ENCODE data around the gene SLC2A11. TPM values are rescaled to one million over a fixed set of nuclear protein-coding genes. Genes with fewer than 3 reads are reported as not detected.
A peak's percentile ranks its signal among the peaks of the same experiment; 100 is the strongest.
"Not testable (repeated sequence)": the region's sequence is repeated elsewhere in the genome, so short reads cannot be mapped to it uniquely, and the experiment has no call there.

Gene SLC2A11
- total and polyA plus RNA-seq, 5 donors: 12.0 to 27.2 (median 21.6) TPM

- H3K4me1 ChIP-seq (ENCODE audit: control insufficient read depth, insufficient read depth, low read length): peaks cover 2% of the 10 kb centered on the region
- intact Hi-C loops (cut with DNase I): loop anchor here in 1 of 4 donors (5.0 kb wide), 1 partner anchor 246 kb away; no protein-coding TSS in a partner anchor
- no peak overlapping the region for H3K4me3 ChIP-seq (ENCODE audit: low read length)
- no peaks in the 10 kb centered on the region for H3K9me3 ChIP-seq (ENCODE audit: control insufficient read depth, low read length)
- DNase-seq: no peak
- WGBS: 92% methylated on average over 12 of the region's 12 CpGs
- ATAC-seq: no peak
- no peaks in the 10 kb centered on the region for H3K27me3 ChIP-seq (ENCODE audit: control insufficient read depth, insufficient read depth)
- H3K27ac ChIP-seq (ENCODE audit: low read length): no peak overlapping the region
Measured at GRCh38 chr22:23911318-23911980, 53.8 kb downstream of the SLC2A11 start.

GRCh38 chr22:23912293-23912903, 54.7 kb downstream of the SLC2A11 start:
- Histone ChIP-seq H3K27me3 (ENCODE audit: control insufficient read depth, insufficient read depth) (no peaks in the 10 kb centered on the region), H3K4me1 (ENCODE audit: control insufficient read depth, insufficient read depth, low read length) (peaks cover 2% of the 10 kb centered on the region), H3K9me3 (ENCODE audit: control insufficient read depth, low read length) (no peaks in the 10 kb centered on the region), H3K27ac (ENCODE audit: low read length) (no peak overlapping the region), H3K4me3 (ENCODE audit: low read length) (no peak overlapping the region)
- 94% methylated on average over 9 of the region's 9 CpGs for WGBS
- intact Hi-C loops (cut with DNase I): loop anchor here in 1 of 4 donors (5.0 kb wide), 1 partner anchor 245 kb away; no protein-coding TSS in a partner anchor
- DNase-seq (no peak), ATAC-seq (no peak)

DNA sequence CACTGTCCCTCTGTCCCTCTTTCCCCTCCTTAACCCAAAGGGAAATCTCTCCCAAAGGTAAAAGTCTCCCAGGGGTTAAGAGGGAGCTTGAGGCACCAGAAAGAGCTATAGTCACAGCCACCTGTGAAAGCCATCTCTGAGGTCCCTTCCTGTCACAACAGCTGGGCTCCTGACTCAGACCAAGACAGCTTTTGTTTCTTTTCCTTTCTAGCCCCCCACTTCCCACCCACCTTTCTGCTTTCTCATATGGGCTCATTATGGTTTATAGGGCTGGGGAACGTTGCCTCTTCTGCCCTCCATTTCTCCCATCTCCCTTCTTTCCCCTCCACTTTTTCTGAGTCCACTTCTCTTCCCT, 55.6 kb downstream of the SLC2A11 start:
- Histone ChIP-seq H3K4me1 (ENCODE audit: control insufficient read depth, insufficient read depth, low read length) (peaks cover 2% of the 10 kb centered on the region), H3K9me3 (ENCODE audit: control insufficient read depth, low read length) (no peaks in the 10 kb centered on the region), H3K27me3 (ENCODE audit: control insufficient read depth, insufficient read depth) (no peaks in the 10 kb centered on the region), H3K27ac (ENCODE audit: low read length) (peak overlapping the region; percentile 79), H3K4me3 (ENCODE audit: low read length) (peak overlapping the region; percentile 50)
- no peak for ATAC-seq
- intact Hi-C loops (cut with DNase I): loop anchor here in 1 of 4 donors (5.0 kb wide), 1 partner anchor 244 kb away; no protein-coding TSS in a partner anchor
- WGBS: 0% methylated on average over 1 of the region's 1 CpG
- DNase-seq: no peak

GRCh38 chr22:23913661-23914353, 56.1 kb downstream of the SLC2A11 start:
- intact Hi-C loops (cut with DNase I): loop anchor here in 1 of 4 donors (5.0 kb wide), 1 partner anchor 243 kb away; no protein-coding TSS in a partner anchor
- ATAC-seq (peak; percentile 99), DNase-seq (peak; percentile 100)
- Histone ChIP-seq H3K27me3 (ENCODE audit: control insufficient read depth, insufficient read depth) (no peaks in the 10 kb centered on the region), H3K4me1 (ENCODE audit: control insufficient read depth, insufficient read depth, low read length) (peaks cover 2% of the 10 kb centered on the region), H3K9me3 (ENCODE audit: control insufficient read depth, low read length) (no peaks in the 10 kb centered on the region), H3K4me3 (ENCODE audit: low read length) (peak overlapping the region; percentile 50), H3K27ac (ENCODE audit: low read length) (peak overlapping the region; percentile 79)
- under 1% methylated on average over 44 of the region's 44 CpGs for WGBS

- ATAC-seq (no peak), DNase-seq (no peak)
- no peaks in the 10 kb centered on the region for H3K27me3 ChIP-seq (ENCODE audit: control insufficient read depth, insufficient read depth)
- intact Hi-C loops (cut with DNase I): no loop called here
- H3K4me1 ChIP-seq (ENCODE audit: control insufficient read depth, insufficient read depth, low read length): peaks cover 2% of the 10 kb centered on the region
- no peak overlapping the region for H3K4me3 ChIP-seq (ENCODE audit: low read length)
- H3K27ac ChIP-seq (ENCODE audit: low read length): no peak overlapping the region
- H3K9me3 ChIP-seq (ENCODE audit: control insufficient read depth, low read length): no peaks in the 10 kb centered on the region
- WGBS: 80% methylated on average over 3 of the region's 3 CpGs
Measured at GRCh38 chr22:23915290-23915689, 57.6 kb downstream of the SLC2A11 start.

DNA sequence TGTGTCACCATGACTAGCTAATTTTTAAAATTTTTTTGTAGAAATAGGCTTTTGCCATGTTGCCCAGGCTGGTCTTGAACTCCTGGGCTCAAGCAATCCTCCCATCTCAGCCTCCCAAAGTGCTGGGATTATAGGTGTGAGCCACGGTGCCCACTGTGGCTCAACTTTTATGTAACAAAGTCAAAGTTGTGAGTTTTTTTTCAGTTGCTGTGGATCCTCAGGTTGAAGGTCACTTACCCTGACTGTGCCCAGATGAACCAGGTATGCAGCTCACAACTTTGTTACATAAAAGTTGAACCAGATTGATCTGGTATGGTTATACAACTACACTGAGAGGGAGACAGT, 62.6 kb downstream of the SLC2A11 start:
- ATAC-seq; H3K27me3 ChIP-seq (ENCODE audit: control insufficient read depth, insufficient read depth); H3K27ac ChIP-seq (ENCODE audit: low read length); H3K9me3 ChIP-seq (ENCODE audit: control insufficient read depth, low read length); H3K4me1 ChIP-seq (ENCODE audit: control insufficient read depth, insufficient read depth, low read length); DNase-seq; intact Hi-C loops (cut with DNase I); H3K4me3 ChIP-seq (ENCODE audit: low read length): not testable (repeated sequence)
- WGBS: 98% methylated on average over 1 of the region's 1 CpG

- H3K4me3 ChIP-seq (ENCODE audit: low read length); H3K27ac ChIP-seq (ENCODE audit: low read length); H3K9me3 ChIP-seq (ENCODE audit: control insufficient read depth, low read length); H3K27me3 ChIP-seq (ENCODE audit: control insufficient read depth, insufficient read depth); H3K4me1 ChIP-seq (ENCODE audit: control insufficient read depth, insufficient read depth, low read length); ATAC-seq; DNase-seq; intact Hi-C loops (cut with DNase I): not testable (repeated sequence)
- WGBS: 90% methylated on average over 13 of the region's 13 CpGs
Measured at GRCh38 chr22:23921586-23922201, 64.0 kb downstream of the SLC2A11 start.

GRCh38 chr22:23922921-23923320, 65.2 kb downstream of the SLC2A11 start:
- 67% methylated on average over 2 of the region's 2 CpGs for WGBS
- no peak overlapping the region for H3K4me3 ChIP-seq (ENCODE audit: low read length)
- intact Hi-C loops (cut with DNase I): no loop called here
- H3K9me3 ChIP-seq (ENCODE audit: control insufficient read depth, low read length): no peaks in the 10 kb centered on the region
- H3K27ac ChIP-seq (ENCODE audit: low read length): no peak overlapping the region
- H3K27me3 ChIP-seq (ENCODE audit: control insufficient read depth, insufficient read depth): no peaks in the 10 kb centered on the region
- DNase-seq: no peak
- no peaks in the 10 kb centered on the region for H3K4me1 ChIP-seq (ENCODE audit: control insufficient read depth, insufficient read depth, low read length)
- ATAC-seq: no peak

DNA sequence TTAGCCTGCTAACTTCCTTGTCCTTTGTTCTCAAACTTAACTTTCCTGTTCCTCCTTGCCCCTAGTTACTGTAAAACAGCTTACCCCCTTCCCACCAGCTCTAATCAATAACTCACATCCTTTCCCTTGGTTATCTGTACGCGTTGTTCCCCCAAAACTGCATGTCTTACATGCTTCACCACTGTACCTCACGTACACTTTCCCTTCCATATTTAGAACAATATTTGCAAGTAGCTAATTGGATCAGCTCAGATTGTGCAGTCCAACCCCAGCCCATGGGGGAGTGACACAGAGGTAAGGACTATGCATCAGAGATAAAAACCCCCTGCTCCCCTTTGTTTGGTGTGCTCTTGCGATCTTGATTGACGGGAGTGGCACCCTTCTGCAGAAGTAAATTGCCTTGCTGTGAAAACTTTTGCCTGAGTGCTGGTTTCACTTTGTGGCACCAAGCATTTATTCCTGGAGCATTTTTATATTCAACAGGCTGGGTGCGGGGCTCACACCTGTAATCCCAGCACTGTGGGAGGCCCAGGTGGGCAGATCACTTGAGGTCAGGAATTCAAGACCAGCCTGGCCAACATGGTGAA, 67.4 kb downstream of the SLC2A11 start:
- H3K4me1 ChIP-seq (ENCODE audit: control insufficient read depth, insufficient read depth, low read length): no peaks in the 10 kb centered on the region
- 92% methylated on average over 6 of the region's 6 CpGs for WGBS
- no peaks in the 10 kb centered on the region for H3K9me3 ChIP-seq (ENCODE audit: control insufficient read depth, low read length)
- intact Hi-C loops (cut with DNase I): no loop called here
- no peak overlapping the region for H3K4me3 ChIP-seq (ENCODE audit: low read length)
- no peak overlapping the region for H3K27ac ChIP-seq (ENCODE audit: low read length)
- ATAC-seq (no peak), DNase-seq (no peak)
- H3K27me3 ChIP-seq (ENCODE audit: control insufficient read depth, insufficient read depth): no peaks in the 10 kb centered on the region

DNA sequence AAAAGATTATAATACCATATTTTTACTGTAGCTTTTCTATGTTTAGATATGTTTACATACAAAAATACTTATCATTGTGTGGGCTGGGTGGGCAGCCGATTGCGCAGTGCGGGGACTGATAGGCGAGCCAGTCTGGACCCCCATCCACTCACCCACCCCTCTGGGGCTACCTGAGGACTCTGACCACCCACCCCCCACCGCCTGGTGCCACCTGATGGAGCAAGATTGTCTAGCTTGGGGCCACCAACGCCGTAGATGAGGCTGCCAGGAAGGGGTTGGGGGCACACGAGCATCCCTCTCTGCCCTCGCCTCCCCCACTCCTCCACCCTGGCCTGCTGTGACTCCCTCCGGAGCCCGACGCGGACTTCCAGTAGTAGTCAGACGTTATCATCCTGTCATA, 68.9 kb downstream of the SLC2A11 start:
- H3K27me3 ChIP-seq (ENCODE audit: control insufficient read depth, insufficient read depth): no peaks in the 10 kb centered on the region
- ATAC-seq (no peak), DNase-seq (no peak)
- intact Hi-C loops (cut with DNase I): no loop called here
- H3K9me3 ChIP-seq (ENCODE audit: control insufficient read depth, low read length): no peaks in the 10 kb centered on the region
- WGBS: 77% methylated on average over 14 of the region's 14 CpGs
- no peak overlapping the region for H3K4me3 ChIP-seq (ENCODE audit: low read length)
- no peak overlapping the region for H3K27ac ChIP-seq (ENCODE audit: low read length)
- H3K4me1 ChIP-seq (ENCODE audit: control insufficient read depth, insufficient read depth, low read length): no peaks in the 10 kb centered on the region

Data from right cardiac atrium (tissue), 5 donors.